SK-N-SH (cell line): ENCODE measurements around the gene METRNL.

Experiments
- EP300 ChIP-seq, 2 experiments: IDR thresholded peaks; 2 replicates each; pipeline versions ENCODE4 v1.4.0 to v1.6.1; 2012; ENCODE audit warnings: borderline replicate concordance in 1 of 2, low read depth in 1 of 2, low read length in 1 of 2
- MXI1 ChIP-seq: IDR thresholded peaks from 2 replicates; pipeline ENCODE4 v1.6.1; 2012; ENCODE audit warnings: mild to moderate bottlenecking, low read depth, low read length, improper control_type of control experiment
- NFIC ChIP-seq: IDR thresholded peaks from 2 replicates; pipeline ENCODE4 v1.4.0; 2012; ENCODE audit warnings: borderline replicate concordance
- POLR2AphosphoS5 ChIP-seq: IDR thresholded peaks from 2 replicates; pipeline ENCODE4 v1.6.1; 2012; ENCODE audit warnings: low read depth, low read length
- RAD21 ChIP-seq: IDR thresholded peaks from 2 replicates; pipeline ENCODE4 v1.6.1; 2012; ENCODE audit warnings: mild to moderate bottlenecking, low read length
- SMC3 ChIP-seq: IDR thresholded peaks from 2 replicates; pipeline ENCODE4 v1.6.1; 2012; ENCODE audit warnings: low read depth, low read length, improper control_type of control experiment
- TAF1 ChIP-seq: IDR thresholded peaks from 2 replicates; pipeline ENCODE4 v1.6.1; 2012; ENCODE audit warnings: low read depth, mild to moderate bottlenecking, low read length, moderate library complexity, borderline replicate concordance
- YY1 ChIP-seq: IDR thresholded peaks from 2 replicates; pipeline ENCODE4 v1.4.0; 2012; ENCODE audit warnings: low read depth, mild to moderate bottlenecking
- TF ChIP-seq, protein P1 (sequence below): fragments of 200-600 bp; sonication (generic); IDR thresholded peaks from 2 replicates; pipeline ENCODE4 v1.6.1; 2017; ENCODE audit warnings: antibody characterized with exemption, mild to moderate bottlenecking, moderate library complexity
- TF ChIP-seq, protein P2 (sequence below): IDR thresholded peaks from 2 replicates; pipeline ENCODE4 v1.4.0; 2012; ENCODE audit warnings: low read depth
- TF ChIP-seq, protein P3 (sequence below): IDR thresholded peaks from 2 replicates; pipeline ENCODE4 v1.4.0; 2012; ENCODE audit warnings: low read depth, borderline replicate concordance

DNA sequence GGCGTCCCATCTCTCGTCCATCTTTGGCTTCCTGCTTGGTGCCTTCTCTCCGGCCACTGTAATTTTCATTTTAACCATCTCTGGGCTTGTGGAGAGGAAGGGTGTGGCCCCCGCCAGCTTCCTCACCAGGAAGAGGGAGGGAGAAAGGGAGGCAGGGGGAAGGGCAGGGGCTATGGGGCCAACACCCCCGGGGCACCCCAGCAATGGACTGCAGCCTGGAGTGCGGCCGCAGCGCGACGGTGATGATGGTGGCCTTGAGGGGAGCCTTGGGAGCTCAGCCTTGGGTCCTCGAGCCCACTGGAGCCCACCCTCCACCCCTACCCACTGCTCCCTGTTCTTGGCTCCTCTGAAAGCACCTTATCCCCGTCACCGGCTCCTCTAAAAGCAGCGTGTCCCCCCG, 9.5 kb downstream of the METRNL start:
- no peak for TF ChIP-seq POLR2AphosphoS5
- TF ChIP-seq, protein P1, sequence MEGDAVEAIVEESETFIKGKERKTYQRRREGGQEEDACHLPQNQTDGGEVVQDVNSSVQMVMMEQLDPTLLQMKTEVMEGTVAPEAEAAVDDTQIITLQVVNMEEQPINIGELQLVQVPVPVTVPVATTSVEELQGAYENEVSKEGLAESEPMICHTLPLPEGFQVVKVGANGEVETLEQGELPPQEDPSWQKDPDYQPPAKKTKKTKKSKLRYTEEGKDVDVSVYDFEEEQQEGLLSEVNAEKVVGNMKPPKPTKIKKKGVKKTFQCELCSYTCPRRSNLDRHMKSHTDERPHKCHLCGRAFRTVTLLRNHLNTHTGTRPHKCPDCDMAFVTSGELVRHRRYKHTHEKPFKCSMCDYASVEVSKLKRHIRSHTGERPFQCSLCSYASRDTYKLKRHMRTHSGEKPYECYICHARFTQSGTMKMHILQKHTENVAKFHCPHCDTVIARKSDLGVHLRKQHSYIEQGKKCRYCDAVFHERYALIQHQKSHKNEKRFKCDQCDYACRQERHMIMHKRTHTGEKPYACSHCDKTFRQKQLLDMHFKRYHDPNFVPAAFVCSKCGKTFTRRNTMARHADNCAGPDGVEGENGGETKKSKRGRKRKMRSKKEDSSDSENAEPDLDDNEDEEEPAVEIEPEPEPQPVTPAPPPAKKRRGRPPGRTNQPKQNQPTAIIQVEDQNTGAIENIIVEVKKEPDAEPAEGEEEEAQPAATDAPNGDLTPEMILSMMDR: no peak
- no peak for TF ChIP-seq EP300 (IDR thresholded peaks at IDR 0.05; ENCODE audit: borderline replicate concordance in 1 of 2, low read depth in 1 of 2, low read length in 1 of 2)
- TF ChIP-seq YY1: no peak
- no peak for TF ChIP-seq MXI1
- TF ChIP-seq SMC3: no peak
- TF ChIP-seq, protein P2, sequence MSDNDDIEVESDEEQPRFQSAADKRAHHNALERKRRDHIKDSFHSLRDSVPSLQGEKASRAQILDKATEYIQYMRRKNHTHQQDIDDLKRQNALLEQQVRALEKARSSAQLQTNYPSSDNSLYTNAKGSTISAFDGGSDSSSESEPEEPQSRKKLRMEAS: no peak
- TF ChIP-seq, protein P3, sequence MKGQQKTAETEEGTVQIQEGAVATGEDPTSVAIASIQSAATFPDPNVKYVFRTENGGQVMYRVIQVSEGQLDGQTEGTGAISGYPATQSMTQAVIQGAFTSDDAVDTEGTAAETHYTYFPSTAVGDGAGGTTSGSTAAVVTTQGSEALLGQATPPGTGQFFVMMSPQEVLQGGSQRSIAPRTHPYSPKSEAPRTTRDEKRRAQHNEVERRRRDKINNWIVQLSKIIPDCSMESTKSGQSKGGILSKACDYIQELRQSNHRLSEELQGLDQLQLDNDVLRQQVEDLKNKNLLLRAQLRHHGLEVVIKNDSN: no peak
- no peak for TF ChIP-seq NFIC
- no peak for TF ChIP-seq TAF1
- no peak for TF ChIP-seq RAD21
